ENCODE results near the gene KMT2B.

DNA sequence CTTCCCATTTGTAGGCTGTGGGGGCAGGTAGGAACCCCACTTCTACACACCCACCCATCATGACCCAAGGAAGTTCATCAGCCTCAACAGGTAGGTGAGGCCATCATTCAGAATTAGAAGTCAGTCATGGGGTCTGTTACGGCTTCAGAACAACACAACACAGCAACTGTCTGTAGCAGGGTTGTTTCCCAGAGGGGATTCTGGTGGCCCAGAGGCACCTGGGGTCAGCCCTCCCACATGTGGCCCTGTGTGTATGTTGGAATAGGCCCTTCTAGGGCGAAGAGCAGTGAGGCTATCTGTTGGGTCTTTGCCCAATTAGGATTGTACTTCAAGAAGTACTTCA lies 21.1 kb downstream of the KMT2B start:
- no peak for TF ChIP-seq POLR2A (IDR thresholded peaks at IDR 0.05; ENCODE audit: low read depth, low read length)
- TF ChIP-seq POLR2AphosphoS5 (IDR thresholded peaks at IDR 0.05; ENCODE audit: low read depth, low read length) = no peak
- no peak for TF ChIP-seq TAF1 (IDR thresholded peaks at IDR 0.05; ENCODE audit: low read depth, low read length)
- no peak for TF ChIP-seq SPI1 (IDR thresholded peaks at IDR 0.05; ENCODE audit: low read depth, low read length)
- no peak; the same call in 1 of the 2 replicates for TF ChIP-seq POU2F2 (IDR thresholded peaks at IDR 0.05; ENCODE audit: low read depth, low read length)
- no peak for TF ChIP-seq PAX5 (IDR thresholded peaks at IDR 0.05; ENCODE audit: insufficient read depth, low read length, severe bottlenecking)

Data from GM12891 (cell line).